HepG2 (cell line): ENCODE results near the gene TFEB. TPM values are rescaled to one million over a fixed set of nuclear protein-coding genes. Genes with fewer than 3 reads are reported as not detected.

ENCODE experiments used
- HIVEP1 ChIP-seq: sonication (generic); formaldehyde crosslinking; IDR thresholded peaks from 2 replicates; pipeline ENCODE4 v1.4.0; 2020; ENCODE audit warnings: mild to moderate bottlenecking, missing genetic modification reagents
- NCOA2 ChIP-seq: sonication (generic); formaldehyde crosslinking; IDR thresholded peaks from 2 replicates; pipeline ENCODE4 v1.8.0; 2022; ENCODE audit warnings: inconsistent platforms
- NR2F2 ChIP-seq: IDR thresholded peaks from 2 replicates; pipeline ENCODE4 v1.6.1; 2012; ENCODE audit warnings: low read depth, inconsistent platforms, borderline replicate concordance
- PAF1 ChIP-seq: IDR thresholded peaks from 2 replicates; pipeline ENCODE4 v1.6.1; 2016; ENCODE audit warnings: missing genetic modification reagents, missing compliant biosample characterization
- SALL2 ChIP-seq: sonication (generic); formaldehyde crosslinking; IDR thresholded peaks from 2 replicates; pipeline ENCODE4 v1.8.1; 2023; ENCODE audit warnings: mild to moderate bottlenecking, missing genetic modification reagents, inconsistent platforms
- TOE1 ChIP-seq: sonication (generic); formaldehyde crosslinking; IDR thresholded peaks from 2 replicates; pipeline ENCODE4 v1.4.0; 2020; ENCODE audit warnings: mild to moderate bottlenecking, missing genetic modification reagents
- ZNF10 ChIP-seq: sonication (generic); formaldehyde crosslinking; IDR thresholded peaks from 2 replicates; pipeline ENCODE4 v1.4.0; 2020; ENCODE audit warnings: mild to moderate bottlenecking, low read depth, missing genetic modification reagents, borderline replicate concordance
- ZNF12 ChIP-seq: sonication (generic); formaldehyde crosslinking; IDR thresholded peaks from 2 replicates; pipeline ENCODE4 v1.5.0; 2020; ENCODE audit warnings: missing genetic modification reagents
- ZNF501 ChIP-seq: sonication (generic); formaldehyde crosslinking; IDR thresholded peaks from 2 replicates; pipeline ENCODE4 v1.5.1; 2020; ENCODE audit warnings: mild to moderate bottlenecking, moderate library complexity, missing genetic modification reagents
- ZNF564 ChIP-seq: sonication (generic); formaldehyde crosslinking; IDR thresholded peaks from 2 replicates; pipeline ENCODE4 v1.8.1; 2023; ENCODE audit warnings: mild to moderate bottlenecking, missing genetic modification reagents
- ZNF737 ChIP-seq: sonication (generic); formaldehyde crosslinking; IDR thresholded peaks from 2 replicates; pipeline ENCODE4 v1.5.0; 2020; ENCODE audit warnings: missing genetic modification reagents, mild to moderate bottlenecking, borderline replicate concordance
- ZNF775 ChIP-seq: sonication (generic); formaldehyde crosslinking; IDR thresholded peaks from 2 replicates; pipeline ENCODE4 v1.4.0; 2020; ENCODE audit warnings: missing genetic modification reagents, mild to moderate bottlenecking, moderate library complexity, borderline replicate concordance
- ZSCAN21 ChIP-seq: sonication (generic); formaldehyde crosslinking; IDR thresholded peaks from 2 replicates; pipeline ENCODE4 v1.8.0; 2022; ENCODE audit warnings: mild to moderate bottlenecking, missing genetic modification reagents, moderate library complexity, borderline replicate concordance
- polyA plus RNA-seq, 8 experiments: library from polyadenylated mRNA; depleted of rRNA in 3 of 8; stranded (reverse) in 7 of 8; unstranded in 1 of 8; fragments of >200 nt; fragmentation: Illumina TruSeq in 4 of 8; extraction: Trizol in 4 of 8; gene quantifications; 2 replicates each; pipeline versions ENCODE4 v1.2.1 to v1.2.3, GENCODE V29; 2011 to 2016; ENCODE audit warnings: low read depth in 4 of 8, missing spikeins in 1 of 8, mixed read lengths in 1 of 8; ENCODE audit not compliant: insufficient read depth in 1 of 8
- total RNA-seq, 5 experiments: library from RNA; depleted of rRNA; stranded (reverse); fragments of >200 nt; fragmentation: Illumina TruSeq; extraction: Trizol; gene quantifications; 2 replicates each; pipeline ENCODE4 v1.2.3, GENCODE V29; 2016; ENCODE audit warnings: low read depth in 1 of 5
- TF ChIP-seq, protein P1 (sequence below): sonication (generic); formaldehyde crosslinking; IDR thresholded peaks from 2 replicates; pipeline ENCODE4 v1.8.0; 2022; ENCODE audit warnings: missing genetic modification reagents, mild to moderate bottlenecking, inconsistent platforms, borderline replicate concordance
- TF ChIP-seq, protein P2 (sequence below): sonication (generic); formaldehyde crosslinking; IDR thresholded peaks from 2 replicates; pipeline ENCODE4 v1.5.1; 2020; ENCODE audit warnings: mild to moderate bottlenecking, missing genetic modification reagents, moderate library complexity
- TF ChIP-seq, protein P3 (sequence below): sonication (generic); formaldehyde crosslinking; IDR thresholded peaks from 2 replicates; pipeline ENCODE4 v1.8.1; 2023; ENCODE audit warnings: missing genetic modification reagents, mild to moderate bottlenecking, borderline replicate concordance
- TF ChIP-seq, protein P4 (sequence below): sonication (generic); formaldehyde crosslinking; IDR thresholded peaks from 2 replicates; pipeline ENCODE4 v1.4.0; 2020; ENCODE audit warnings: missing genetic modification reagents
- TF ChIP-seq, protein P5 (sequence below): sonication (generic); formaldehyde crosslinking; IDR thresholded peaks from 2 replicates; pipeline ENCODE4 v1.4.0; 2020; ENCODE audit warnings: missing genetic modification reagents
- TF ChIP-seq, protein P6 (sequence below): IDR thresholded peaks from 2 replicates; pipeline ENCODE4 v1.6.1; 2016
- TF ChIP-seq, protein P7 (sequence below): IDR thresholded peaks from 2 replicates; pipeline ENCODE4 v1.6.1; 2016; ENCODE audit warnings: missing compliant biosample characterization, missing genetic modification reagents, borderline replicate concordance
- TF ChIP-seq, protein P8 (sequence below): sonication (generic); formaldehyde crosslinking; IDR thresholded peaks from 2 replicates; pipeline ENCODE4 v1.4.0; 2020; ENCODE audit warnings: mild to moderate bottlenecking, missing genetic modification reagents

The TFEB gene
- total and polyA plus RNA-seq, 2 of the 13 experiments (the other 11 are each of a cell fraction or from before 2014, with no cell fraction given): 13.3 to 18.7 TPM

DNA sequence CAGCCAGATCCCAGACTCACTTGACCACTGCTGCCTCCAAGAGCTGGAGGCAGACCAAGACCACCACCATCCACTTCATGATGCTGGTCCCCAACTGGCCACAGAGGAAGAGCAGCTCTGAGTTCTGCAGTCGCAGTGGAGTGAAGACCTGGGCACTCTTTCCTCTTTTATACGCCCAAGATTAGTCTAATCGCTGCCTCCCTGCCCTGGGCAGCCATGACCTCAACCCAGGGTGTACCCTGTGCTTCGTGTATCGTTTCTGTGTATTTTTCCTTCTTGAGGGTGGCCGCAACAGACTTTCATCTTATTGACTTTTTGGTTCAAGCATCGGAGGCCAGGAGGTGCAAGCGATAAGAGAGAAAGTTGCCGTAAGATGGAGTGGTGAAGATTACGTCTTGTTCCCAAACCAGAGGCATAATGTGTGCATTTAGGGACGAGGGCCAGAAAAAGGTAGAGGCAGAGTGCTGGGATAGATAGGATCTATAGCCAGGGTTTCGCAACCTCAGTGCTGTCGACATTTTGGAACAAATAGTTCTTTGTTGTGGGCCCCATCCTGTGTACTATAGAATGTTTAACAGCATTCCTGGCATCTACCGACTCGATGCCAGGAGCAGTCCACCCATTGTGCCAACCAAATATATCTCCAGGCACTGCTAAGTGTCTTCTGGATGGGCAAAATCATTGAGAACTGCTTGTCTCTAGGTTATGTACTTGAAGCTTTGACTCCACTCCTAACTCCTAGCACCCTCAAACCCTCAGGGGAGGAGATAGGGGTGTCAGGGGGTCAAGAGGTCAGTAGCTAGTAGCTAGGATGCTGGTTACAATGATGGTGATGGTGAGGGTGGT, 12.1 kb upstream of the TFEB start, which contains the start of gene PGC (continued):
- TF ChIP-seq ZNF775 (CRISPR knock-in tag): no peak; the same call in 1 of the 2 replicates
- peak; percentile 79; the same call in 1 of the 2 replicates for TF ChIP-seq NR2F2
- TF ChIP-seq ZNF501 (CRISPR knock-in tag): no peak; the same call in 1 of the 2 replicates
- TF ChIP-seq ZSCAN21: no peak
- TF ChIP-seq, protein P1, sequence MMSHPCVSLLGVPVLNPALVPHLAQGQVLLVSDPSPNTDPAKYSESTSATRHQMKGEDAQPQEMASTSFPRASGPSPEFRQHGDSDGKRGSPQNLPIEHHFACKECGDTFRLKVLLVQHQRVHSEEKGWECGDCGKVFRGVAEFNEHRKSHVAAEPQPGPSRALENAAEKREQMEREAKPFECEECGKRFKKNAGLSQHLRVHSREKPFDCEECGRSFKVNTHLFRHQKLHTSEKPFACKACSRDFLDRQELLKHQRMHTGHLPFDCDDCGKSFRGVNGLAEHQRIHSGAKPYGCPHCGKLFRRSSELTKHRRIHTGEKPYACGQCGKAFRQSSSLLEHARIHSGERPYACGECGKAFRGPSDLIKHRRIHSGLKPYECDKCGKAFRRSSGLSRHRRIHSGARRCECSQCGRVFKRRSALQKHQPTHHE (CRISPR knock-in tag): 0 out of 2 replicates have a peak, but pooled peaks have one; percentile 23
- TF ChIP-seq NCOA2 (CRISPR knock-in tag): peak; percentile 95
- TF ChIP-seq, protein P2, sequence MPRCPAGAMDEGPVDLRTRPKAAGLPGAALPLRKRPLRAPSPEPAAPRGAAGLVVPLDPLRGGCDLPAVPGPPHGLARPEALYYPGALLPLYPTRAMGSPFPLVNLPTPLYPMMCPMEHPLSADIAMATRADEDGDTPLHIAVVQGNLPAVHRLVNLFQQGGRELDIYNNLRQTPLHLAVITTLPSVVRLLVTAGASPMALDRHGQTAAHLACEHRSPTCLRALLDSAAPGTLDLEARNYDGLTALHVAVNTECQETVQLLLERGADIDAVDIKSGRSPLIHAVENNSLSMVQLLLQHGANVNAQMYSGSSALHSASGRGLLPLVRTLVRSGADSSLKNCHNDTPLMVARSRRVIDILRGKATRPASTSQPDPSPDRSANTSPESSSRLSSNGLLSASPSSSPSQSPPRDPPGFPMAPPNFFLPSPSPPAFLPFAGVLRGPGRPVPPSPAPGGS: peak; percentile 87
- TF ChIP-seq, protein P3, sequence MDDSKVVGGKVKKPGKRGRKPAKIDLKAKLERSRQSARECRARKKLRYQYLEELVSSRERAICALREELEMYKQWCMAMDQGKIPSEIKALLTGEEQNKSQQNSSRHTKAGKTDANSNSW: no peak
- peak; percentile 80; the same call in 1 of the 2 replicates for TF ChIP-seq ZNF12 (CRISPR knock-in tag)
- TF ChIP-seq, protein P4, sequence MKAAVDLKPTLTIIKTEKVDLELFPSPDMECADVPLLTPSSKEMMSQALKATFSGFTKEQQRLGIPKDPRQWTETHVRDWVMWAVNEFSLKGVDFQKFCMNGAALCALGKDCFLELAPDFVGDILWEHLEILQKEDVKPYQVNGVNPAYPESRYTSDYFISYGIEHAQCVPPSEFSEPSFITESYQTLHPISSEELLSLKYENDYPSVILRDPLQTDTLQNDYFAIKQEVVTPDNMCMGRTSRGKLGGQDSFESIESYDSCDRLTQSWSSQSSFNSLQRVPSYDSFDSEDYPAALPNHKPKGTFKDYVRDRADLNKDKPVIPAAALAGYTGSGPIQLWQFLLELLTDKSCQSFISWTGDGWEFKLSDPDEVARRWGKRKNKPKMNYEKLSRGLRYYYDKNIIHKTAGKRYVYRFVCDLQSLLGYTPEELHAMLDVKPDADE (CRISPR knock-in tag): no peak
- TF ChIP-seq, protein P5, sequence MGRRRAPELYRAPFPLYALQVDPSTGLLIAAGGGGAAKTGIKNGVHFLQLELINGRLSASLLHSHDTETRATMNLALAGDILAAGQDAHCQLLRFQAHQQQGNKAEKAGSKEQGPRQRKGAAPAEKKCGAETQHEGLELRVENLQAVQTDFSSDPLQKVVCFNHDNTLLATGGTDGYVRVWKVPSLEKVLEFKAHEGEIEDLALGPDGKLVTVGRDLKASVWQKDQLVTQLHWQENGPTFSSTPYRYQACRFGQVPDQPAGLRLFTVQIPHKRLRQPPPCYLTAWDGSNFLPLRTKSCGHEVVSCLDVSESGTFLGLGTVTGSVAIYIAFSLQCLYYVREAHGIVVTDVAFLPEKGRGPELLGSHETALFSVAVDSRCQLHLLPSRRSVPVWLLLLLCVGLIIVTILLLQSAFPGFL (CRISPR knock-in tag): no peak
- TF ChIP-seq ZNF564 (CRISPR knock-in tag): peak; percentile 35; the same call in 1 of the 2 replicates
- no peak for TF ChIP-seq PAF1 (CRISPR knock-in tag)
- no peak for TF ChIP-seq TOE1 (CRISPR knock-in tag)
- no peak for TF ChIP-seq ZNF10 (CRISPR knock-in tag)
- no peak; the same call in 1 of the 2 replicates for TF ChIP-seq ZNF737
- TF ChIP-seq, protein P6, sequence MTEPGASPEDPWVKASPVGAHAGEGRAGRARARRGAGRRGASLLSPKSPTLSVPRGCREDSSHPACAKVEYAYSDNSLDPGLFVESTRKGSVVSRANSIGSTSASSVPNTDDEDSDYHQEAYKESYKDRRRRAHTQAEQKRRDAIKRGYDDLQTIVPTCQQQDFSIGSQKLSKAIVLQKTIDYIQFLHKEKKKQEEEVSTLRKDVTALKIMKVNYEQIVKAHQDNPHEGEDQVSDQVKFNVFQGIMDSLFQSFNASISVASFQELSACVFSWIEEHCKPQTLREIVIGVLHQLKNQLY (CRISPR knock-in tag): no peak
- TF ChIP-seq, protein P7, sequence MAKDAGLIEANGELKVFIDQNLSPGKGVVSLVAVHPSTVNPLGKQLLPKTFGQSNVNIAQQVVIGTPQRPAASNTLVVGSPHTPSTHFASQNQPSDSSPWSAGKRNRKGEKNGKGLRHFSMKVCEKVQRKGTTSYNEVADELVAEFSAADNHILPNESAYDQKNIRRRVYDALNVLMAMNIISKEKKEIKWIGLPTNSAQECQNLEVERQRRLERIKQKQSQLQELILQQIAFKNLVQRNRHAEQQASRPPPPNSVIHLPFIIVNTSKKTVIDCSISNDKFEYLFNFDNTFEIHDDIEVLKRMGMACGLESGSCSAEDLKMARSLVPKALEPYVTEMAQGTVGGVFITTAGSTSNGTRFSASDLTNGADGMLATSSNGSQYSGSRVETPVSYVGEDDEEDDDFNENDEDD (CRISPR knock-in tag): no peak; the same call in 1 of the 2 replicates
- 0 out of 2 replicates have a peak, but pooled peaks have one; percentile 24 for TF ChIP-seq HIVEP1
- 0 out of 2 replicates have a peak, but pooled peaks have one; percentile 62 for TF ChIP-seq SALL2
- TF ChIP-seq, protein P8, sequence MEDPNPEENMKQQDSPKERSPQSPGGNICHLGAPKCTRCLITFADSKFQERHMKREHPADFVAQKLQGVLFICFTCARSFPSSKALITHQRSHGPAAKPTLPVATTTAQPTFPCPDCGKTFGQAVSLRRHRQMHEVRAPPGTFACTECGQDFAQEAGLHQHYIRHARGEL (CRISPR knock-in tag): no peak
